Activated T-cell treated with anti-CD3 and anti-CD28 coated beads, Interleukin-2, amount 50 U/mL, for 72 hours (primary cell): ENCODE measurements around the gene SETBP1. TPM values are rescaled to one million over a fixed set of nuclear protein-coding genes. Genes with fewer than 3 reads are reported as not detected.

Experiments
- ATAC-seq, 2 donors: fragments of 150-1000 bp; cut with Tn5 transposase; replicated peaks in 1 of 2; 2 replicates each; pipeline ENCODE4 v1.10.0; 2021; ENCODE audit warnings: moderate library complexity in 2 of 2, mild to moderate bottlenecking in 1 of 2
- DNase-seq, 2 donors: peaks; one replicate each; pipeline ENCODE4 v3.0.0; 2021 to 2022; ENCODE audit warnings: mixed read lengths in 1 of 2
- H3K27ac Mint-ChIP-seq: one replicate; pipeline ENCODE4 v1.8.0; 2022; ENCODE audit warnings: mild to moderate bottlenecking, moderate library complexity, mixed read lengths
- H3K27me3 Mint-ChIP-seq: one replicate; pipeline ENCODE4 v1.8.0; 2022; ENCODE audit warnings: low read depth, mixed read lengths
- H3K36me3 Mint-ChIP-seq, 2 donors: one replicate each; pipeline ENCODE4 v1.8.0; 2022; ENCODE audit warnings: mixed read lengths in 2 of 2, mild to moderate bottlenecking in 1 of 2; ENCODE audit not compliant: insufficient read depth in 2 of 2
- H3K4me1 Mint-ChIP-seq: one replicate; pipeline ENCODE4 v1.8.0; 2022; ENCODE audit warnings: low read depth, mixed read lengths
- H3K4me3 Mint-ChIP-seq, 2 donors: one replicate each; pipeline ENCODE4 v1.8.0; 2022; ENCODE audit warnings: mild to moderate bottlenecking in 2 of 2, mixed read lengths in 2 of 2, moderate library complexity in 2 of 2
- H3K9me3 Mint-ChIP-seq, 2 donors: one replicate each; pipeline ENCODE4 v1.8.0; 2022; ENCODE audit warnings: mixed read lengths in 2 of 2
- total RNA-seq, 2 donors: library from RNA; stranded (reverse); gene quantifications; one replicate each; pipeline ENCODE4 v1.2.3, GENCODE V29; 2022

Gene SETBP1
- total RNA-seq, 2 donors from 2014 or later, result 3.8 to 13.8 TPM

DNA sequence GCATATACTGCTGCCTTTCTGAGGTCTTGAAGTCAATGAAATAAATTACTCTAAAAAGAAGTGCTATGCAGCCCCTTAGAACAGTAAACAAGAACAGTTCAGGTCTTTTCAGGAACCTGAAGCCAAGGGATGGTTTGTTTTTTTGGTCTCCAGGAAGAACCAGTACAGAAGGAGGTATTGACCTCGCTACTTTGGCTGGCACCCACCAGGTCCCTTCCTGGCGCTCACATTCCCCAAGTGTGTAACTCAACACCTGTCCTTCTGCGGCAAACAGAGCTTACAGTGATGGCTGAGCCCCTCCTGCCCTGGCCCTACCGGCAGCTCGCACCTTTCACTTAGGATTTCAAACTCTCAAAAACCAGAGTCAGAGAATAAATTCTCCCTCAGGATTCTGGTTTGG, 51.9 kb downstream of the SETBP1 start:
- Mint-ChIP-seq H3K4me1 (peaks cover 64% of the 10 kb centered on the region), H3K27ac (no peak overlapping the region), H3K9me3 (peaks cover 0 to 2% of the 10 kb centered on the region in 2 donors), H3K36me3 (peaks cover 1 to 6% of the 10 kb centered on the region in 2 donors), H3K27me3 (peaks cover 29% of the 10 kb centered on the region), H3K4me3 (no peak overlapping the region)
- ATAC-seq, result no peak
- DNase-seq, result no peak

DNA sequence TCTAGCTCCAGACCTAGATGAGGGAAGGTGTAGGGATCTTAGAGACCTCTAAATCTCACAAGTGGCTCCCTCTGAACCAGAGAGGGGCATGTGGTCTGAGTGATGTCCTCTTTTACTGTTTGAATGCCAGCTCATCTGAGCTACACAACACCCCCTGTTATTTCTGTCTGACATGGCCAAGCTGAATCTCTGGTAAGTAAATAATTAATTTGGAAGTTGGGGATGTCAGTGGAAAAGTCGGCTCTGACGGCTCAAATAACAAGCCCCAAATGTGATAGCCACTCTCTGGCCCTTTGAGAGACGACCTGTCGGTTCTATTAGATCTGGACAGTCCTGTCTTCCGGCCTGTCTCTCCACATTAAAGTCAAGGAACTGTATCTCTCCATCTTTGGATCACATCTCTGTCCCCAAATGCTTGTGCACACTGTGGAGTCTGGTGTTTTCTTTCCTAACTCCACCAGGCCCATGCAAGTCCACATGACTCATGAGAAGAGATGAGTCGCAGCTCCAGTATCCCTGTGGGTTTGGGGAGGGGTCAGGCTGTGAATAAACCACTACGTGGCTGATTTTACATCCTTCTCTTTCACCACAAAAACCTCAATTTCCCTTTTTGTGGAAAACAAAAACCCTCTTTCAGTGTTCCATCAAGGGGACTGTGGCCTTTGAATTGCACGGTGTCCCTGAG, 52.5 kb downstream of the SETBP1 start:
- Mint-ChIP-seq H3K27me3 (peaks cover 34% of the 10 kb centered on the region), H3K27ac (peak overlapping the region; percentile 44), H3K9me3 (peaks cover 0 to 2% of the 10 kb centered on the region in 2 donors), H3K36me3 (peaks cover 1 to 6% of the 10 kb centered on the region in 2 donors), H3K4me3 (peak overlapping the region; percentile 20 to 65), H3K4me1 (peaks cover 63% of the 10 kb centered on the region)
- DNase-seq (peak; percentile 36 to 47), ATAC-seq (peak; percentile 53)

DNA sequence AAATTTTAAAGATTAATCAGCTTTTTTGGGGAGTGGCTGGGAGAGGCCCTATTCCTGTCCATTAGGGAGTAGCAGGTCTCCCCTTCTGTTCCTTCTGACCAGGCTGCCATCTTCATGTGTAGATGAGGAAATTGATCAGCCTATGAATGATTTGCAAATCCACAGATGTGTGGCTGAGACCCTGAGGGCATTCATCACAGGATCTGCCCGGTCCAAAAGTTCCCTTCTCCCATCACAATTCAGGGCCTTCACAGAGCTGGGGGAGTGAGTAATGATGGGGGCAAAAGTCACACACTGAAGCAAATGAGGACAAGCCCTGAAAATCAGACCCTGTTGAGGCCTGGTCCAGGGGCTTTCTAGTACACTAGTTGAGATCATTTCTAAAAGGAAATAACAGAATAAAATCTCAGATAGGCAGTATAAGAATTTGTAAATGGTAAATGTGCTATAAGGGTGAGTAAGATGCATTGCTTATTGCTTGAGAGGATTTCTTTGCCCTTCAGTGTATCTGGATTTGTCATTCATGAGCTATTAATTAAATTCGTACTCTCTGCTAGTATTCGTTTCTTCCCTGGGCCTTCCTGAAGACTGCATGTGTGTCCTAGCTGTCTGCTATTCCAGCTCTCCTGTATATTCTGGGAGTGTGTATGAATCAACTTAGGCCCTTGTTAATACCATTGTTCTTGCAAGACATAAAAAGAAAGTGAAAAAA, 53.2 kb downstream of the SETBP1 start:
- peaks cover 56% of the 10 kb centered on the region for H3K4me1 Mint-ChIP-seq
- H3K36me3 Mint-ChIP-seq, result peaks cover 1 to 4% of the 10 kb centered on the region in 2 donors
- DNase-seq (no peak), ATAC-seq (no peak)
- H3K4me3 Mint-ChIP-seq, result peak overlapping the region in 1 of 2 donors; percentile 65
- H3K27me3 Mint-ChIP-seq, result peaks cover 38% of the 10 kb centered on the region
- no peak overlapping the region for H3K27ac Mint-ChIP-seq
- peaks cover 0 to 2% of the 10 kb centered on the region in 2 donors for H3K9me3 Mint-ChIP-seq

DNA sequence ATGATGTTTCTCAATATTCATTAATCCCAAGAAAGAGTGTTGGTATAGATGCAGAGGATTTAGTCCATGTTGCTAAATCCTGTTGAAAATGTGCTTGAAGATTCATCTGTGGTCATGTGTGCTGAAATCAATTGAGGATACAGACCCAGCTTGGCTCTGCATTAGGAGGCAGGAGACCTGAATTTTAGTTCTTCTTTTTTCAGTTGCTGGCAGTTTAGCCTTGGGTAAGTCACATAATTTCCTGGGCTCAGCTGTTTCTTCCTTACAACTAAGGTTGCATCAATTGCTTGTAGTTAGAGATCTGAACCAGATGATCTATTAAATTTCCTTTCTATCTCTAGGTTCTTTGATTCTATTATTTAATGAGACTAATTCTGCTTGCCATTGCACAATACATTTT, 54.4 kb downstream of the SETBP1 start:
- H3K27me3 Mint-ChIP-seq, result peaks cover 45% of the 10 kb centered on the region
- ATAC-seq (no peak), DNase-seq (no peak)
- no peak overlapping the region for H3K4me3 Mint-ChIP-seq
- peaks cover 1 to 4% of the 10 kb centered on the region in 2 donors for H3K36me3 Mint-ChIP-seq
- peaks cover 44% of the 10 kb centered on the region for H3K4me1 Mint-ChIP-seq
- H3K9me3 Mint-ChIP-seq, result peaks cover 0 to 2% of the 10 kb centered on the region in 2 donors
- H3K27ac Mint-ChIP-seq, result no peak overlapping the region

DNA sequence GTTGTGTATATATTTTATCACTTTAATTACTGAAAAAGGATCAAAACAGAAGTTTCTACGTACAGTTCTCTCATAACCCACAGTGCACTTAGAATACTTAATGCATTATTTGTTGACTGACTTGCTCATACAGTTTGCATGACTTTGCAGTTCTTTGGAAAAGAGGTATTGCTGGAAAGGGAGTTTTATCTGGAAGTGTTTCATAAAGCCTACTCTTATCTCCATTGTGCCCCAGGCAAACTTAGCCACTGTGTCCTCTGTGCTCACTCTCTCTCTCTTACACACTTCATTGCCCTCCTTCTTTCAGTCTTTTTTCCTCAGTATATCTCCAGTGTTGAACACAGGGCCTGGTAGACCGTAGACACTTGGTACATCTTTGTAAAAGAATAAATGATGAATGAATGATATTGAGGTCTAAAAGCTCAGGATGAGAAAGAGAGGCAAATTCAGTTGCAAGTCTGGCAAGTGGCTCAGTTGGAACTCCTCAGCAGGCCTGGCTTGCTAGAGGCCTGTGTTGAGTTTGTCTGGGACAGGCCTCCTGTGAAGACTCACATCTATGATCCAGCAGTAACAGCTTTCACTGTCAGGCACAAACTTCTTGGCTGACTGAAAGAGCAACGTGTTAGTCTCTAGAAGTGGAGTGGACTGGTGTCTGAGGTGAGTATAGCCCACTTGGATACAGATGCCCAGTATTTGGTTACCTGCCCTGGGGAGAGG, 56.1 kb downstream of the SETBP1 start:
- Mint-ChIP-seq H3K4me3 (no peak overlapping the region), H3K9me3 (no peaks in the 10 kb centered on the region), H3K4me1 (peaks cover 26% of the 10 kb centered on the region), H3K27me3 (peaks cover 60% of the 10 kb centered on the region), H3K27ac (no peak overlapping the region), H3K36me3 (peaks cover 0 to under 1% of the 10 kb centered on the region in 2 donors)
- no peak for ATAC-seq
- DNase-seq, result no peak

DNA sequence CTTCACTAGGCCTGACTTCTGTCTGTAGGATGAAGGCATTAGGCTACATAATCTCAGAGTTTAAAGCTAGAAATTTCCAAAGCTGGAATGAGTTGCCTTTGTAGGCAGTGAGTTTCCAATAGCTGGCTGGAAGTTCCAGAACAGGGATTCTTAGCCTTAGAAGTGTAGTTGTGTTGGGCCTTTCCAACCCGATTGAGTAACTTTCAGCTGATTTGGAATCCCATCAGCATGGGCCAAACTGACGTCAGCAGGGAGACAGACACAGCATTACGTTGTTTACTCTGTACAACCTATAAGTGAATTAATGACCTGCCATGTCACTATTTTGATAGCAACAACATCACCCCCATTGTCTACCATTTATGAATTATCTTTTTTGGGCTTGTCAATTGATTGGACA, 56.9 kb downstream of the SETBP1 start:
- Mint-ChIP-seq H3K4me1 (peaks cover 18% of the 10 kb centered on the region), H3K4me3 (no peak overlapping the region), H3K36me3 (peaks cover 0 to 2% of the 10 kb centered on the region in 2 donors), H3K27me3 (peaks cover 65% of the 10 kb centered on the region), H3K27ac (no peak overlapping the region), H3K9me3 (no peaks in the 10 kb centered on the region)
- ATAC-seq (no peak), DNase-seq (no peak)

DNA sequence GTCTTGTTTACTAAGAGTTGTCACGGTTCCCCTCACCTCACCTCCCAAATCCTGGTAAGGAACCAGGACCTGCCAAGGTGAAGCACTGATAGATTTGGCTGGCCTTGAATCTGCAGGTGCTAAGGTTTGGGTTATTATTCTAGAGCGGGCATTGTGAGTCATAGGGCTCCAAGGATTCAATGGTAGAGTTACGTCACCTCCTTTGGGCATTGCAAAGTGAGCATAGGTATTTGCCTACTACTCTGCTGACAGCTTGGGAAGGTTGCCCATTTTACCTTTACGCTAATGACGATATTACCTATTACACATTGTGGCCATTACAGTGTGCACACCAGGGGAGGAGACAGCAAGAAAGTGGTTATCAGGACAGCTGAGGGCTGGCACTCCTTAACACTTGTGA, 59.3 kb downstream of the SETBP1 start:
- ATAC-seq (no peak), DNase-seq (no peak)
- Mint-ChIP-seq H3K4me3 (no peak overlapping the region), H3K27ac (no peak overlapping the region), H3K36me3 (peaks cover 0 to 2% of the 10 kb centered on the region in 2 donors), H3K4me1 (no peaks in the 10 kb centered on the region), H3K9me3 (no peaks in the 10 kb centered on the region), H3K27me3 (peaks cover 67% of the 10 kb centered on the region)

DNA sequence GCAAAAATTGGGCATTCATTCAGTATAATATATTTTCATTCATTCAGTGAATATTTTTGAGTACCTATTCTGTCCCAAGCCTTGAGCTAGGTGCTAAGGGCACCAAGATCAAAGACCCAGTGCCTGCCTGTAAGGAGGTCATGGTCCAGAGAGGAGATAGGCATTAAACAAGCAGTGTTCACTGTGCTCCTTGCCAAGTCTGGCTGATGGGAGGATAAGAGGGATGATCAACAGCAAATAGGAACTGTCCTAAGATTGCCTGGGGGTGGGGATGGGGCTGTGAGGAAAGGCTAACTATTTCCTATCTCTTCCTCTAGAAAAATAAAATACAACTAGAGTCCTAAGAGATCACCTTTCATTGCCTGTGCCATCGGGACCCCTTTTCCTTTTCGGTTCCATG, 60.4 kb downstream of the SETBP1 start:
- Mint-ChIP-seq H3K36me3 (peaks cover 0 to 2% of the 10 kb centered on the region in 2 donors), H3K9me3 (no peaks in the 10 kb centered on the region), H3K27ac (no peak overlapping the region), H3K4me3 (no peak overlapping the region), H3K27me3 (peaks cover 67% of the 10 kb centered on the region), H3K4me1 (no peaks in the 10 kb centered on the region)
- ATAC-seq (no peak), DNase-seq (no peak)

DNA sequence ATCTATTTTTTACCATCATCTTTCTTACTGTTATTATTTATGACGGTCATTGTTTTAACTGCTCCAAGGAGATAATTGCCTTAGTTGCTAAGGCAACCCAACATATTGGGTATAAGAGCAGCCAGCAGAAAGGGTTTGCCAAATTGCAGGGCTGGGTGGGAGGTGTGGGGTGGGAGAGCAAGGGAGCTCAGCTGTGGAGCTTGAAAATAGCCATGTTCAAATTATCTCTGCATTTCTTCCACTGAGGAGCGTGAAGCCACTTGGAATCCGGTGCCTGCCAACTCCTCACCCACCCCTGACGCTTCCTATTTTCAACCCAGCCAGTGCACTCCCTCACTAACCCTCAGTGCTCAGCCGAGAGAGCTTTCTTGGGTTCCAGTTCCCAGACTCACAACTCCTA, 60.8 kb downstream of the SETBP1 start:
- H3K9me3 Mint-ChIP-seq, result no peaks in the 10 kb centered on the region
- H3K36me3 Mint-ChIP-seq, result peaks cover 0 to 2% of the 10 kb centered on the region in 2 donors
- peaks cover 65% of the 10 kb centered on the region for H3K27me3 Mint-ChIP-seq
- H3K4me1 Mint-ChIP-seq, result no peaks in the 10 kb centered on the region
- no peak for DNase-seq
- no peak overlapping the region for H3K27ac Mint-ChIP-seq
- no peak overlapping the region for H3K4me3 Mint-ChIP-seq
- no peak for ATAC-seq

DNA sequence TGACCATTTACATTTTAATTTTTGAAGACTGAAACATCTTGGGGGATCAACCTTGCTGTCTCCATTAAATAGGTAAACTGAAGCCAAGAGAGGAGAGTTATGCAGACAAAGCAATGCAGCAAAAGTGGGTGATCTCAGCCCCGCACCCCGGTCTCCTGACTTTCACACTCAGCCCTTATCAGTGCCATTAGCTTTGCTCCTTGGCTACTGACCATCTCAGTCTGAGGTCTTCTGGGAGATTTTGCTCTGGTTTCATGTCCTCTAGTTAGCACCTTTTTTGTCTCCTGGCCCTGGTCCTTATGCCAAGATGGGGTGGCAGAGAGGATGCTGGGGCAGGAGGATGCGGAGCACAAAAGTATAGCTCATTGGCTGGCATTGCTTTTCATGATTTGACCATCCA, 61.4 kb downstream of the SETBP1 start:
- DNase-seq, result no peak
- H3K4me1 Mint-ChIP-seq, result no peaks in the 10 kb centered on the region
- H3K27ac Mint-ChIP-seq, result no peak overlapping the region
- peaks cover 59% of the 10 kb centered on the region for H3K27me3 Mint-ChIP-seq
- H3K9me3 Mint-ChIP-seq, result no peaks in the 10 kb centered on the region
- H3K4me3 Mint-ChIP-seq, result no peak overlapping the region
- peaks cover 0 to 2% of the 10 kb centered on the region in 2 donors for H3K36me3 Mint-ChIP-seq
- no peak for ATAC-seq

DNA sequence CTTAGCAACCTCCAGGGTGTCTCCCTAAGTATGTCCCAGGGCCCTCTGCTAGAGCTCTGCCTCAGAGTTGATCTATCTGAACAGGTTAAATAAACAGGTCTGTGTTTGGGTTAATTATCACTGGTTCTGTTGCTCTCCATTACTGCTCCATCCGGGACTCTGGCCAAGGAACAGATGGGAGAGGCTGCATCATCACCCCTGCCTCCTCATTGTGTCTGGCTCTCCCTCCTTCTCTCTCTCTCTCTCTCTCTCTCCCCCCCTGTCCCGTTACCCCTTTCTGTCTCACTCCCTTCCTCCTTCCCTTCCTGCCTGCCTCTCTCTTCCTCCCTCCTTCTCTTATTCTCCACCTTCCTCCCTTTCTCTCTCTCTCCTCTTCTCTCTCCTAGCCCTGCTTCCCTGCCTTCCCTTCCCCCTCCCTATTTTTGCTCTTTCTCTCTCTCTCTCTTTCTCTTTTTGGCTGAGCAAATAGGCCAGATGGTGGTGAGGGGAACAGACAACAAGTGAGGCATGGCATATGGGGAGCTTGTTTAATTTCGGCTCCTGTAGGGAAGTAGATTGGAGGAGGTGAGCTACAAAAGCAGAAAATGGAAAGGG, 62.1 kb downstream of the SETBP1 start:
- Mint-ChIP-seq H3K4me1 (no peaks in the 10 kb centered on the region), H3K9me3 (no peaks in the 10 kb centered on the region), H3K27ac (no peak overlapping the region), H3K4me3 (no peak overlapping the region), H3K36me3 (peaks cover 0 to 2% of the 10 kb centered on the region in 2 donors), H3K27me3 (peaks cover 63% of the 10 kb centered on the region)
- ATAC-seq (no peak), DNase-seq (no peak)

DNA sequence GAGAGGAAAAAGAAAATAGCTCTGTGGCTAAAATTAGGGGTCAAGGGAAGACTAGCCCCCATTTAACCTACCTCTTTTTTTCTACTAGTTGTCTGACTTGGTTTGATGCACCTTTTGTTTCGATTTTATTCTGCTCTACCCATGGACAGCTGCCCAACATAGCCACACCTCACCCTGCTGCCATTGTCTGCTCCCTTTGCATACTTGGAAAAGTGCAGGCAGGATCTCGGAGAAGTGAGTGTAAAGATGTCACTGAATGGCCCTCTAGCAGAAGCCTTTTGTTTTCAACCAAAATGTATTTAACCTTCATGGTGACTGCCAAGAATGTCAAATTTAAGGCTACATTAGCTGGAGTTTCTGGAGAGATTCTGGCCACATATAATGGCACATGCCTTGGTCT, 62.9 kb downstream of the SETBP1 start:
- no peaks in the 10 kb centered on the region for H3K9me3 Mint-ChIP-seq
- no peak for DNase-seq
- ATAC-seq, result no peak

More for the DNA sequence above, 62.9 kb downstream of the SETBP1 start:
- no peaks in the 10 kb centered on the region for H3K4me1 Mint-ChIP-seq
- no peak overlapping the region for H3K27ac Mint-ChIP-seq
- H3K27me3 Mint-ChIP-seq, result peaks cover 64% of the 10 kb centered on the region
- H3K36me3 Mint-ChIP-seq, result peaks cover 0 to 2% of the 10 kb centered on the region in 2 donors
- H3K4me3 Mint-ChIP-seq, result no peak overlapping the region
